IPS-NIHi7 (cell line): ENCODE results near the gene TREX2.

Source experiments
- DNase-seq: peaks from one replicate; pipeline ENCODE4 v3.0.0; 2012; ENCODE audit warnings: mixed read lengths; ENCODE audit errors: extremely low spot score

Gene TREX2

DNA sequence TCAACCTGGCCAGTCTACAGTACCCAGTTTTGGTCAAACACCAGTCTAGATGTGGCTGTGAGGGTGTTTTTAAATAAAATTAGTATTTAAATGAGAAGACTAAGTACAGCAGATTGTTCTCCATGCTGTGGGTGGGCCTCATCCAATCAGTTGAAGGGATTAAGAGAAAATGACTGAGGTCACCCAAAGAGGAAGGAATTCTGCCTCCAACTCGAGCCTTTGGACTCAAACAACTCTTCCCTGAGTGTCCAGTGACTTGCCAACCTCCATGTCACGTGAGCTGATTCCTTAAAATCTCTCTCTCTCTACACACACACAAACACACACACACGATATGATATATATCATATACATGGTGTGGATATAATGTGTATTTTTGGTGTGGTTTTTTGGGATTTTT lies 10.0 kb downstream of the TREX2 start:
- DNase-seq, result no peak

DNA sequence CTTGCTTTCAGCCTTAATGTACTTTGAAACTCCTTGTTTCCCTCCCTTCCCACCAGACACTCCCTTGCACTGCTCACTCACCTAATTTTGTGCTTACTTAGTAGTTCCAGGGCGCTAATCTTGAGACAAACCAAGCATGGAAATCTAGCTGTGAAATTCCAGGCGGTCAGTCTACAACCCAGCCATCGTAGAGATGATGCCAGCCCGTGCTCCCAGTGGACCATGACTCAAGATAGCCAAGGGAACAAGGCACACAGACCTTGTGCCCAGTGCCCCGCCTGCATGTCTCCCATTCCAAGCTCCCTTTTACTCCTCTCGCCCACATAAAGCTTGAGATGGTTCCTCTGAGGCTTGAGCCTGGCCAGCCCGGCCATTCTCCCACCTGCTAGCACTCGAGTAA lies 11.1 kb downstream of the TREX2 start:
- no peak for DNase-seq

DNA sequence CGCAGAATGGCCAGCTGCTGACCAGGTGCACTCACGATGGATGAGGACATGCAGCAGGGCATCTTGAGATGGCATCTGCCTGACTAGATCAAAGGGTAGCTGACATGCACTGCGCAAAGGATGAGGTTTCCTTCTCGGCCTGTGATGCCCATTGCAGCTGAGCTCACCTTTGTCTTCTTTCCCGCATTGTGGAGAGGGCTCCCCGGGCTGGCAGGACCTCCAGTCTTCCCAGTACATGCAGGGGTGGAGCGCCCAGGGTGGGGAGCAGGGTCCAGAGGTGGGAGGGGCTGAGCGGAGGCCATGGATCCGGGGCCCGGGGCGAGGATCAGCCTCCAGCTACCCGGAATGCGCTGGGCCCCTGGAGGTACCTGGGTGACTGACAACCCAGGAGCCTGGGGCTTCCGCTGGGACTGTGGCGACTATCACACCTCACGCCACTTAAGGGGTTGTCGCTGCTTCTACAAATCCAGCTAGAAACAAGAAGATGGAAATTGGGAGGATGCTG lies 12.0 kb downstream of the TREX2 start:
- DNase-seq, result no peak

DNA sequence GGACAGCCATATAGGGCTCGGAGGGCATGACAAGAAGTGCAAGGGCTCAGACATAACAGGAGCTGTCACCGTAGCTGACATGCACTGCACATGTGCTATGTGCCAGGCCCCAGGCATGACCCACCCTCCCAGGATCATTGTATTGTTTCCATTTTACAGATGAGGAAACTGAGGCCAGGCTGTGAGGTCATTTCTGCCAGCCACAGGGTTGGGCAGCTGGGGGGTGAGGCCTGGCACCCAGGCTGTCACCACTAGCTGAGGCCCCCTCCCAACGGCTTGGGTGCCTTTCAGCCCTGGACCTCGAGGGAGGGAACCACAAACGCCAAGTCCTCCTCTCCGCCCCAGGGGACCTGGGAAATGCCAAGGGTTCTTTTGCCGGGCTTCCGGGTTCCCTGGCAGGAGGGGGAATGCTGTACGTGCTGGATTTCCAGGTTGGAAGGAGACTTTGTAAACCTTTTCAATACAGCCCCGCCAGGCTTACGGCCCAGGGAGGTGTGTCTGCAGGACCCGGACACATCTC lies 12.6 kb downstream of the TREX2 start:
- DNase-seq, result no peak

DNA sequence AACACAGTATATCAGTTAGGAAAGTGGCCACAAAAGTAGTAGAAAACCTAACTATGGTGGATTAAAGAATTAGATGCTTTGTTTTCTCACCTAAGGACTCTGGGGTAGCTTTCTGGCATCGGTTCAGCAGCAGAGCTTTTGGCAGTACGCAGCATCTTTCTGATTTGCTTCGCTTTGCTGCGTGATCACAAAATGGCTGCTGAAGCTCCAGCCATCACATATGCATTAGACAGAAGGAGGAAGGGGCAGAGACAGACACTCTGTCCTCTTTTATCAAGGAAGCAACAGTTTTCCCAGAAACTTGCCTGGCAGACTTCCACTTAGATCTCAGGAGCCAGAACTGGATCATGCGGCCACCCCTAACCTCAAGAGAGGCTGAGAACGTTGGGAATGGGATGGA lies 15.1 kb downstream of the TREX2 start:
- DNase-seq, result no peak

DNA sequence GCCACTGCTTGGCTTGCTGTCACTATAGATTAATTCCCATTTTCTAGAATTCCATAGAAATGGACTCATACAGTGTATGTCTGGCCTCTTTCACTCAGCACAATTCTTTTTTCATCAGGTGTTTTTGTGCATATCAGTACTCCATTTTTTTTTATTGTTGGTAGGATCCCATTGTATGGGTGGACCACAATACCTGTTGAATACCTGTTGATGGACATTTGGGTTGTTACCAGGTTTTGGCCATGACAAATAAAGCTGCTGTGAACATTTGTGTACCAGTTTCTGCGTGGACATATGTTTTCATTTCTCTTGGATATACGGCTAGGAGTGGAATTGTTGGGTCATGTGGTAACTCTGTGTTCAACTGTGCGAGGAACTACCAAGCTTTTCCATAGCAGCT lies 19.7 kb downstream of the TREX2 start:
- no peak for DNase-seq

DNA sequence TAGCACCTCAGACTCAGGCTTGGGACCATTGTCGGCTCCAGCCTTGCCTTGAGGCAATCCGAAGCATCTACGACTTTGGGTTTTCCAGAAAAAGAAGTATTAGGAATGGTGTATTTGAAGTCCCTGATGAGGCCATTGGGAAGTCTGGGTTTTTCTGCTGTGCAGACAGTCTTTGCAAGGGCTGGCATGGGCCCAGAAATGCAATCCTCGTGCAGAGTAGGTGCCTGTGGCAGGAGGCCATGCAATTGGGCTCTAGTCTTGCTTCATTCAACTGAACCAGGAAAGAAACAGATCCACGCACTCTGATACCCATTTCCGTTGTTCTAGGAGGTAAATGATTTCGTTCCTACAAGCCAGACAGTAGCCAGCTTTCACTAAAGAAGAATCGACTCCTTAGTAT lies 22.2 kb downstream of the TREX2 start:
- DNase-seq, result no peak

DNA sequence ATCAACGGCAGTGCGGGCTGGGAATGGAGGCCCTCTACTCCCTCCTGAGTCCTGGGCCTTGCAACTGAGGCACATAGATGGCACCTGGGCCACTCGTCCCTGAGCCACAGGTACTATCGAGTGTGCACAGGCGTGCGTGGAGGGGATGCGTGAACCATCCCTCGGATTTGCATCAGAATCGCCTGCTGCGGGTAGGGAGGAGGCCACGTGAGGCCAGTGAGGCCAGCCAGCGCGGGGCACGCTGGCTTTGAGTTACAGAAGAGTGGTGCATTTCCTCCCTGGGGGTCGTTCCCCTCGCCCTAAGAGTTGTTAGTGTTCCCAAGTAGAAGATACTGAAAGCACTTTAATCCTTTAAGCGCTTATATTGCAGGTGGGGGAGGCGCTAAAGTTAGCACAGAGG lies 24.0 kb downstream of the TREX2 start:
- DNase-seq, result no peak

DNA sequence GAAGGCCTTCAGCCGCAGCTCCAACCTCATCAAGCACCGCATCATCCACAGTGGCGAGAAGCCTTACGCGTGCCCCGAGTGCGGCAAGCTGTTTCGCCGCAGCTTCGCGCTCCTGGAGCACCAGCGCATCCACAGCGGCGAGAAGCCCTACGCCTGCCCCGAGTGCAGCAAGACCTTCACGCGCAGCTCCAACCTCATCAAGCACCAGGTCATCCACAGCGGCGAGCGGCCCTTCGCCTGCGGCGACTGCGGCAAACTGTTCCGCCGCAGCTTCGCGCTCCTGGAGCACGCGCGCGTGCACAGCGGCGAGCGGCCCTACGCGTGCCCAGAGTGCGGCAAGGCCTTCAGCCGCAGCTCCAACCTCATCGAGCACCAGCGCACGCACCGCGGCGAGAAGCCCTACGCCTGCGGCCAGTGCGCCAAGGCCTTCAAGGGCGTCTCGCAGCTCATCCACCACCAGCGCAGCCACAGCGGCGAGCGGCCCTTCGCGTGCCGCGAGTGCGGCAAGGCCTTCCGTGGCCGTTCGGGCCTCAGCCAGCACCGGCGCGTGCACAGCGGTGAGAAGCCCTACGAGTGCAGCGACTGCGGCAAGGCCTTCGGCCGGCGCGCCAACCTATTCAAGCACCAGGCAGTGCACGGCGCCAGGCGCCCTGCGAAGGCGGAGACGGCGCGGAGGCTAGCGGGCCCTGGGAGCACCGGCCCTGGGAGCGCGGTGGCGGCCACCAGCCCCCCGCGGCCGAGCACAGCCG lies 24.8 kb downstream of the TREX2 start:
- DNase-seq, result no peak

DNA sequence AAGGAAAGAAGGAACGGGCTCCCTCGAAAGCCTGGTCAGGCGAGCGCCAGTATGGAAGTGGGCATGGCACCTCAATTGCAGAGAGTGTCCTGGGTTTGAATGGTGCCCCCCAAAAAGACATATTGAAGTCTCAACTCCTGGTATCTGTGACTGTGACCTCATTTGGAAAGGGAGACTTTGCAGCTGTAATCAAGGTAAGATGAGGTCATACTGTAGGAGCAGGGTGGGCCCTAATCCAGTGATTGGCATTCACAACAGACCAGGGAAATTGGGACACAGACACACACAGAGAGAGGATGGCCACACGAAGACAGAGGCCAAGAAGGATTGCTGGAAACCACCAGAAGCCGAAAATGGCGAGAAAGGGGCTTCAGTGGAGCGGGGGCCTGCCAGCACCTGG lies 28.2 kb downstream of the TREX2 start:
- DNase-seq, result no peak

DNA sequence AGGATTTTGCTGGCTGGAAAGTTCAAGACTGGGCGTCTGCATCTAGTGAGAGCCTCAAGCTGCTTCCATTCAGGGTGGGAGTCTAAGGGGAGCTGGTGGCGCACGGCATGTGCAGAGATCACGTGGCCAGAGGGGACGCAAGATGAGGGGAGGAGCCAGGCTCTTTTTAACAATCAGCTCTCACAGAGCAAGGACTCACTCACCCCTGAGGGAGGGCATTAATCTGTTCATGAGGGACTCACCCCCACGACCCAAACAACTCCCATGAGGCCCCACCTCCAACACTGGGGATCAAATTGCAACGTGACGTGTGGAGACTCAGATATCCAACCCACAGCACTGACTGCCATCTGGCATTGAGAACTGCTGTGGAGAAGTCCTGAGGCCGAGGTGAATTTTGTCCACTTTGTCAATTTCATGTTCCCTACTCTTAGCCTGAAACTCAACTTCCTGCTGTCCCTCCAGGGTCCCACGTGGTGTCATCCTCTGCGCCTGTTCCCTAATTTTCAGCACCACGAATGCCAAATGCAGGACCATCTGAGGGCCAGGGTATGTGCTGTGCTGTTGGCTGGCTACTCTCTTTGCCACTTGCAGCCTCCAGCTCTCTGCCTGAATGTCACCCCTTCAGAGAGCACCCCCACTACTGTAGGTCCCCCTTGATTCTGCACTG lies 28.9 kb downstream of the TREX2 start:
- DNase-seq, result no peak

DNA sequence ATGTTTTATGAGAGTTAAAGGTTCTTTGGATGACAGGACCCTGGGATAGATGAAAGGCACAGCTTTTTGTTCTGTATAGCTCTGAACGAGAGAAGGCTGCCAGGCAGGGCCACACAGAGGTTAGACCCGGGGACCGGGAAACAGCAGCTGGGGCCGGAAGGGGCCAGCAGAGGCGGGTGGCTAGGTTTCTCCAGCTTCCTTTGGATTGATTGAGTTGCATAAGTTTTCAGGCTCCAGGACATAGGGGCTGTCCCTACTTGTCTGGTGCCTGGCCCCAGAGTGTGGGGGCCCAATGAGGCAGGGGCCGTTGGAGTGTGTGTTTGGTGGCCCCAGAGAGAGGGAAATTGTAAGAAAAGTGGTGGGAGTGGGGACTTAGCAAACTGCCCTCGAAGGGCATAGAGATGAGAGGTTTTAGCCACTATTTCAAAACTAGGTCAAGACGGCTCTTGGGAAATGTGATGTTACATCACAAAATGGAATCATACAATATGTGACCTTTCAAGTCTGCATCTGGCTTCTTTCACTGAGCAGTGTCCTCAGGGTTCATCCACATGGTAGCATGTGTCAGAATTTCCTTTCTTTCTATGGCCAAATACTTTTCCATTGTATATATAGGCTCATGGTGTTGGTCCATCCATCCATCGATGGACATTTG lies 30.9 kb downstream of the TREX2 start:
- DNase-seq, result no peak

DNA sequence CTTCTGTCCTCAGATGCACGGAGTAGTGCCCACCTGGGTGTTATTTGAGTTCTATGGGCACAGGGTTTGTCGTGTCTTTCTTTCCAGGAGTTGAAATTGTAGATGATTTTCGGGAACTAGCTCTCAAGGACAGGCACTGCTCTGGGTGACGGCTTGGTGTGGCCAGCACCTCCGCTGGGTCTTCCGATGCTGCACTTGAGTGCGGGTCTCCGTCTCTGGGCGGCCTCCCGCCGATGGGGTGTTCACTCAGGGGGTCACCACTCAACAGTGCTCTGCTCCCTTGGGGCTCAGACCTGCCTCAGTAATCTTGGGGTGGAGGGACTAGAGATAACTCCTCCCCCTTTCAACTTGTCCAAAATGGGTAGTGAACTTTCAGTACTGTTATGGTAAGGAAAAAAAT lies 32.1 kb downstream of the TREX2 start:
- DNase-seq, result no peak

DNA sequence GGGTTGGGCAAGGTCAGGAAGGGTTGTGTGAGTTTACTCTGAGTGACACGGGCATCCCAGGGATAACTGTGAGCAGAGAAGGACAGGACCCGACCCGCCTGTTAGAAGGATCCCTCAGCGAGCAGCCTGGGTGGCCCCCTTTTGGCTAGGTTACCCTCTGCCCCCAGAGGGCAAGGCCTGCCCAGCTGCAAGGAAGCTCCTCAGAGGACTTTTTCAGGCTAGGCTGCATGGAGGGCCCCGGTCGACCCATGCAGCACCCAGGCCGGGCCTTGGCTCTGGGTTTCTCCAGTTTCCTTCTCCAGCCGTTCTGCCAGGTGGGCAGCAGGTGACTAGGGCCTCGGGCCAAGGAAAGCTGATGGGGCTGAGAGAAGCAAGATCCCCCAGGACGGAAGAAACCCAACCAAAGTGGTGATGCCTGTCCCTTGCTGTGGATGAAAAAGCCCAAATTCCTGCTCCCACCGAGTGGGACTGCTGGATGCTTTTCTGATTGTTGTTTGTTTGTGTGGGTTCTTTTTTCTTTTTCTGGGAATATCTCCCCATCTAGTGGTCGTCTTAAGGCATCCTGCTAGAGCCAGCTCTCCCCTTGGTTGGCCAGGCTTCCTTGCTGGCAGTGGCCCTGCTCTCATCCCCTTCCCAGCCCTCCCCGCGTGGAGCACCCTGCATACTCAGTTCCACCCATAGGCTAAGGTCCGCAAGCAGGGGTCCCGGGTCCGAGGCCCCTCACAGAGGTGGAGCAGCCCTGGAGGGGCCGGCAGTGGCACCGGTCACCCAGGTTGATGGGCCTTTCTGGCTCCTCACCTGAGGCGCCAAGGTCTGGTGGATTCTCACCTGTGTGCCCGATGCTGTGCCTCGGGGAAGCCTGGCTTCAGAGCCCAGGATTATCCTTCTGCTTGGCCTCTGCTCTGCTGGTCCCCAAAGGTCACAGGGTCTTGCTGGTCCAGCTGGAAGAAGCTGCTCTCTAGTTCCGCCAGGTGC lies 32.8 kb downstream of the TREX2 start:
- no peak for DNase-seq

DNA sequence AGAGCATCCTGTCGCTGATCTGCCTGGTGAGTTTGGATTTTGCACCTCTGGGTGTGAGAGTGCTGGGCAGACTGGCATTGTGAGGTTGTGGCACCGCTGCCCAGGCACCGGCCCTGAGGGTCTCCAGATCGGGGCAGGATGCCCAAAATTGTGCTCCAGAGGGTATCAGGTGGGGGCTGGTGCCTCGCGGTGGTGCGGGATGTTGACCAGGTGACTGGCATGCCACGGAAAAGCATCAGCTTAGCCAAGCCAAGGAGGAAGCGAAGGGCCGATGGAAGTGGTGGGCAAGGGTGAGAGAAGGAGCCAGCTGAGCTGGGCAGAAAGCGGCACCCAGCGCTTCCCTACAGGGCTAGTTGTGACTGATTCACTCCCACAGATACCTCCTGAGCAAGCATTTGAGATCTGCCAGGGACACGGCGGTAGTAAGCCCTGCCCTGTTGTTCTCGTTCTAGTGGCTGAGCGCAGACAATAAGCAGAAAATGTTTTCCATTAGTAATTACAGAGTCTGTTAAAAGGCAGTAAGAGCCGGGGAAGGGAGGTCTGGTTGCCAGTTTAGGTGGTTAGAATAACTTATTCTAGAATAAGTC lies 33.8 kb downstream of the TREX2 start:
- no peak for DNase-seq

DNA sequence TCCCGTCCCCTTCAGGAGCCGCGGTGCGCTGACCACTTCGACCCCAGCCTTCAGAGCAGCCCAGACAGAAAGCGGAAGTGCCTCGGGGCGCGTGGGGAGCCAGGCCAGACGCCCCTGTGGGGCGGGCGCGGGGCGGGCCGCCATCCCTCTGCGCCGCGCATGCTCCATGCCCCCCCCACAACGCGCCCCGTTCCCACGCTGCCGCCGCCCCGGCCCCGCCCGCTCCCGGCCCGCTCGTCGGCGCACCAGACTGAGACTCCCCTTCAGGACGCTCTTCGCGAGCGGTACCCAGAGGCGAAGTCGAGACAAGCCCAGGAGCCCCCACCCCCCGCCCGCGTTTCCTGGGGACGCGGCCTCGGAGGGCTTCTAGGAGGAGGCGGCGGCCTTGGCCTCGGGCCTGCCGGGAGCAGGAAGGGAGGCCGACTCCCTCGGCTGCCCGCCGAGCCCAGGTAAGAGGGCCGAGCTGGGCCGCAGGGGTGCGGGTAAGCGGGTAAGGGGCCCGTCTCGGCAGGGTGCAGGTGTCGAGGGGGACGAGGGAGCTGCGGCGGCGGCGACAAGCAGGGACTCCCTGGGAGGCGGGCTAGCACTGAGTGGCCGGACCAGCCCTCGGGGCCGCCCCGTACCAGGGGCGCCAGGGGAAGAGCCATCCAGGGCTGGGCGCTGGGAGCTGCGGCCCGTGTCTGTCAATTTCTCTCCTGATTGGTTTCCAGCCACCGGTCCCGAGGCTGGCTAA lies 34.4 kb downstream of the TREX2 start, which contains the start of gene ZFP92:
ZFP92 (plus strand) TSS at position 218 of the 733 bp plus-strand sequence. CDS start 6,851 bp downstream, outside the sequence.
- DNase-seq, result no peak

DNA sequence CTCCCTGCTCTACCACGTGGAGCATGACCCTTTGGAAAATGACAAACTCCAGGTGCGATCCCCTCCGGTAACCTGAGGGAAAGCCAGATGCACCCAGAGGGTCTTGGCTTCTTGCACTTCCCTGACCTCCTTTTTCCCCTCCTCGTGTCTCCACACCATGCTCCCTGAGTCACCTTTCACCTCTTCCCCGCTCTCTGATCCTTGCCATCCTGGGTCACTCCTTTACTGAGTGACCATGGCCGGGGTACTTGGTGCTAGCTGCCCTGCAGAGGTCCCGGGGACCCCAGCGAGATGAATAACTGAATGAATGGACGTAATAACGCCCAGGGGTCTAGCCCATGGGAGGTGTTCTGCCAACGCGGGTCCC lies 35.0 kb downstream of the TREX2 start:
- no peak for DNase-seq

DNA sequence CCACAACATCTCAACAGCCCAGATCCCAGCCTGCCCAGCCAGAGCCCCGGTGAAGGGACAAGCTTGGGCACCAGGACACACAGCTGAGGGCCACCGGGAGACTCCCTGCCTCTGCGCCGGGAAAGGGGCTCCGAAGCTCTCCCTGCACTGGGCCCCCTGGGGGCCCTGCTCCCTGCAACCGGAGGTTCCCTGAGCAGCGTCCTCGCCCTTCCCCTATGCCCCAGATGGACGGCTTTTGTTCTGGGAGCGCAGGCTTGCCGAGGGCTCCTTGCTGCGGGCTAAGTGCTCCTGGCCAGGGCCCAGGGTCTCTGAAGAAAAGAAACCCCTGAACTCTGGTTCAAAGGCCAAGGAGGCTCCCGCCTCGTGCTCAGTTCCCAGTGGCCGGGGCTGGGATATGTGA lies 35.5 kb downstream of the TREX2 start:
- no peak for DNase-seq

DNA sequence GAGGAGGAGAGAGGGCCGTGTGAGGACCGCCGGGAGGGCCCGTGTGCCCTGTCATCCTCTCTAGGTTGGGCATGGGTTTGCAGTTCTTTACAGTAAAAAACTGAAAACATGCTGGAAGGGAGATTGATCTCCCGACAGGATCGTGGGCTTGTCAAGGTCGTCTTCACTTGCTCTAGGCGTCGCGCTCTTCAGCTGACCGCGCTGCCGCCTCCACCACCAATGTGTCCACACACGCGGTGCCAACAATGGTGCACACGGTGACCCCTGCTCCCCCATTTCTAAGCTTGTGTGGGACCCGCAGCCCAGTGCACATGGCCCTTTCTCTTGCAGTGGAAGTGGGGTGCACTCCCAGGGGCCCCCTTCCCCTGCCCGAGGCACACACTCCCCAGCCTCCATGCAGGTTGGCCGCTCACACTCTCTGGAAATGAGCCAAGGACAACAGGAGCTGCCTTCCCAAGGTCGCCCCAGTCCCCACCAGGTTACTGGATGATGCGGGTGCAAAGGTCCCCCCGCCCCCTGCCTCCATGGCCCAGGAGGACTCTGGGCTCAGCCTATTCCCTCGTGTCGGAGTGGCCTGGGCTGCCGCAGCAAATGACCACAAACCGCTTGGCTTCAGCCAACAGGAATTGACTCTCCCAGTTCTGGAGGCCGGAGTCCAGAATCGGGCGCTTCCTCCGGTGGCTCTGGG lies 36.3 kb downstream of the TREX2 start:
- no peak for DNase-seq

DNA sequence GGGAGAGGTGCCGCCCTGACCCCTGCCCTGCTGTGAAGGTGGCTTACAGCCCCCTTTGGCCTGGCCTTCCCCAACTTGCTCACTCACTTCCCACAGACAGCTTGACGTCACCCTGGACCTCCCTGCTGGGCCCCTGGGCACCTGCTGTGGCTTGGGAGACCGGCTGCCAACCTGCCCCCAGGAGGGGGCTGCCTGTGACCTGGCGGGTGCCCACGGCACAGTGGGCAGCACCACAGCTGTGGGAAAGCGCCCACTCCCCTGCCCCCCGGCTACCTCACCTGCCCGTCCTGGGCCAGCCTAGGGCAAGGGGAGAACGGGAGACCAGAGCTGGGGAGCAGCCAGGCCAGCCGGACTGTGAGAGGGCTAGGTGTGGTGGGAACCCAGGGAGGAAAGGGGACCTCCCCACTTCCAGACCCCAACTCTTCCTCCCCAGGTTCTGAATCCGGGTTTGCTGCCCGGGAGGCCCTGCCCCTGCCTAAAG lies 36.9 kb downstream of the TREX2 start:
- no peak for DNase-seq
